ENCODE results near the gene MX1. TPM values are rescaled to one million over a fixed set of nuclear protein-coding genes. Genes with fewer than 3 reads are reported as not detected.

MX1 gene
- polyA plus RNA-seq, 3 donors: 42.7 to 73.3 (median 60.5) TPM

GRCh38 chr21:41447356-41447755 lies 21.3 kb downstream of the MX1 start:
- no peak overlapping the region for H3K27ac ChIP-seq (ENCODE audit: low read depth in 1 of 2, low read length in 2 of 2)
- no peaks in the 10 kb centered on the region for H3K4me1 ChIP-seq (ENCODE audit: control insufficient read depth in 1 of 2, insufficient read depth in 2 of 2, low read length in 2 of 2)
- H3K36me3 Mint-ChIP-seq: peaks cover 92 to 96% of the 10 kb centered on the region in 2 donors
- no peak for DNase-seq
- no peaks in the 10 kb centered on the region for H3K9me3 ChIP-seq (replicated peaks in 1 of 2; ENCODE audit: control insufficient read depth in 1 of 2, insufficient read depth in 1 of 2, low read length in 2 of 2)
- TF ChIP-seq, protein P1, sequence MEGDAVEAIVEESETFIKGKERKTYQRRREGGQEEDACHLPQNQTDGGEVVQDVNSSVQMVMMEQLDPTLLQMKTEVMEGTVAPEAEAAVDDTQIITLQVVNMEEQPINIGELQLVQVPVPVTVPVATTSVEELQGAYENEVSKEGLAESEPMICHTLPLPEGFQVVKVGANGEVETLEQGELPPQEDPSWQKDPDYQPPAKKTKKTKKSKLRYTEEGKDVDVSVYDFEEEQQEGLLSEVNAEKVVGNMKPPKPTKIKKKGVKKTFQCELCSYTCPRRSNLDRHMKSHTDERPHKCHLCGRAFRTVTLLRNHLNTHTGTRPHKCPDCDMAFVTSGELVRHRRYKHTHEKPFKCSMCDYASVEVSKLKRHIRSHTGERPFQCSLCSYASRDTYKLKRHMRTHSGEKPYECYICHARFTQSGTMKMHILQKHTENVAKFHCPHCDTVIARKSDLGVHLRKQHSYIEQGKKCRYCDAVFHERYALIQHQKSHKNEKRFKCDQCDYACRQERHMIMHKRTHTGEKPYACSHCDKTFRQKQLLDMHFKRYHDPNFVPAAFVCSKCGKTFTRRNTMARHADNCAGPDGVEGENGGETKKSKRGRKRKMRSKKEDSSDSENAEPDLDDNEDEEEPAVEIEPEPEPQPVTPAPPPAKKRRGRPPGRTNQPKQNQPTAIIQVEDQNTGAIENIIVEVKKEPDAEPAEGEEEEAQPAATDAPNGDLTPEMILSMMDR (IDR thresholded peaks at IDR 0.05): no peak
- WGBS (ENCODE audit: insufficient coverage): 100% methylated on average over 2 of the region's 3 CpGs
- H3K4me3 Mint-ChIP-seq: no peak overlapping the region
- H3K27ac Mint-ChIP-seq: peak overlapping the region in 1 of 7 donors; percentile 46
- intact Hi-C loops (cut with micrococcal nuclease): no loop called here
- H4K20me1 ChIP-seq (ENCODE audit: insufficient read depth, low read length): peaks cover 4% of the 10 kb centered on the region
- H3K27me3 ChIP-seq (ENCODE audit: control insufficient read depth in 2 of 2, insufficient read depth in 2 of 2, low read length in 2 of 2): no peaks in the 10 kb centered on the region
- peaks cover 73 to 96% of the 10 kb centered on the region in 2 donors for H3K36me3 ChIP-seq (replicated peaks in 1 of 2; ENCODE audit: control insufficient read depth in 1 of 2, insufficient read depth in 2 of 2, low read length in 2 of 2)
- H3K27me3 Mint-ChIP-seq (ENCODE audit: low read depth in 3 of 3): no peaks in the 10 kb centered on the region
- no peak overlapping the region for H3K9ac ChIP-seq (ENCODE audit: insufficient read depth, low read length, poor library complexity, severe bottlenecking)
- no peak overlapping the region for H3K4me2 ChIP-seq (replicated peaks; ENCODE audit: extremely low read depth, low read length, poor library complexity, severe bottlenecking)
- no peaks in the 10 kb centered on the region for H3K79me2 ChIP-seq (ENCODE audit: insufficient read depth, low read length)
- H3K4me3 ChIP-seq (replicated peaks in 1 of 3; ENCODE audit: low read depth in 2 of 3, low read length in 3 of 3): no peak overlapping the region
- H3K9me3 Mint-ChIP-seq: peaks cover 0 to 3% (median 0%) of the 10 kb centered on the region in 7 donors
- no peaks in the 10 kb centered on the region for H3K4me1 Mint-ChIP-seq
- no peak overlapping the region for H2AFZ ChIP-seq (ENCODE audit: insufficient read depth, low read depth, low read length, poor library complexity, severe bottlenecking)

GRCh38 chr21:41449613-41450012 lies 23.6 kb downstream of the MX1 start:
- H3K9ac ChIP-seq (ENCODE audit: insufficient read depth, low read length, poor library complexity, severe bottlenecking): no peak overlapping the region
- H3K27me3 ChIP-seq (ENCODE audit: control insufficient read depth in 2 of 2, insufficient read depth in 2 of 2, low read length in 2 of 2): no peaks in the 10 kb centered on the region
- Mint-ChIP-seq H3K4me3 (no peak overlapping the region), H3K27me3 (ENCODE audit: low read depth in 3 of 3) (no peaks in the 10 kb centered on the region), H3K4me1 (no peaks in the 10 kb centered on the region), H3K9me3 (peaks cover 0 to 3% (median 0%) of the 10 kb centered on the region in 7 donors), H3K27ac (no peak overlapping the region), H3K36me3 (peaks cover 93 to 96% of the 10 kb centered on the region in 2 donors)
- no peak overlapping the region for H3K27ac ChIP-seq (ENCODE audit: low read depth in 1 of 2, low read length in 2 of 2)
- H3K79me2 ChIP-seq (ENCODE audit: insufficient read depth, low read length): no peaks in the 10 kb centered on the region
- WGBS (ENCODE audit: insufficient coverage): 83% methylated on average over 3 of the region's 5 CpGs
- H3K4me1 ChIP-seq (ENCODE audit: control insufficient read depth in 1 of 2, insufficient read depth in 2 of 2, low read length in 2 of 2): no peaks in the 10 kb centered on the region
- TF ChIP-seq, protein P1 (IDR thresholded peaks at IDR 0.05): no peak
- peaks cover 4% of the 10 kb centered on the region for H4K20me1 ChIP-seq (ENCODE audit: insufficient read depth, low read length)
- intact Hi-C loops (cut with micrococcal nuclease): no loop called here
- H3K36me3 ChIP-seq (replicated peaks in 1 of 2; ENCODE audit: control insufficient read depth in 1 of 2, insufficient read depth in 2 of 2, low read length in 2 of 2): peaks cover 71 to 96% of the 10 kb centered on the region in 2 donors
- DNase-seq: no peak
- no peak overlapping the region for H3K4me2 ChIP-seq (replicated peaks; ENCODE audit: extremely low read depth, low read length, poor library complexity, severe bottlenecking)
- H3K9me3 ChIP-seq (replicated peaks in 1 of 2; ENCODE audit: control insufficient read depth in 1 of 2, insufficient read depth in 1 of 2, low read length in 2 of 2): no peaks in the 10 kb centered on the region
- no peak overlapping the region for H2AFZ ChIP-seq (ENCODE audit: insufficient read depth, low read depth, low read length, poor library complexity, severe bottlenecking)
- no peak overlapping the region for H3K4me3 ChIP-seq (replicated peaks in 1 of 3; ENCODE audit: low read depth in 2 of 3, low read length in 3 of 3)
